Glutamatergic neuron (in vitro differentiated cells): Measurements from ENCODE around the gene ERCC5. TPM values are rescaled to one million over a fixed set of nuclear protein-coding genes. Genes with fewer than 3 reads are reported as not detected.
A peak's percentile ranks its signal among the peaks of the same experiment; 100 is the strongest.

ENCODE experiments used
- DNase-seq: peaks from one replicate; pipeline ENCODE4 v3.0.0; 2022
- H3K27ac Mint-ChIP-seq: one replicate; pipeline ENCODE4 v1.8.0; 2020; ENCODE audit warnings: mild to moderate bottlenecking, mixed read lengths, inconsistent platforms; ENCODE audit not compliant: unreplicated experiment
- H3K27me3 Mint-ChIP-seq: one replicate; pipeline ENCODE4 v1.8.0; 2020; ENCODE audit warnings: mild to moderate bottlenecking, moderate library complexity, mixed read lengths, inconsistent platforms; ENCODE audit not compliant: unreplicated experiment
- H3K36me3 Mint-ChIP-seq: one replicate; pipeline ENCODE4 v1.8.0; 2020; ENCODE audit warnings: mild to moderate bottlenecking, mixed read lengths, inconsistent platforms; ENCODE audit not compliant: unreplicated experiment
- H3K4me1 Mint-ChIP-seq: one replicate; pipeline ENCODE4 v1.8.0; 2020; ENCODE audit warnings: mild to moderate bottlenecking, low read depth, mixed read lengths, inconsistent platforms; ENCODE audit not compliant: unreplicated experiment
- H3K4me3 Mint-ChIP-seq: one replicate; pipeline ENCODE4 v1.8.0; 2020; ENCODE audit warnings: mild to moderate bottlenecking, mixed read lengths, inconsistent platforms; ENCODE audit not compliant: unreplicated experiment
- H3K9me3 Mint-ChIP-seq: one replicate; pipeline ENCODE4 v1.8.0; 2020; ENCODE audit warnings: mild to moderate bottlenecking, moderate library complexity, mixed read lengths, inconsistent platforms; ENCODE audit not compliant: unreplicated experiment
- CTCF ChIP-seq: fragments of 200-600 bp; sonication (generic); IDR thresholded peaks from one replicate; pipeline ENCODE4 v1.5.0; 2021; ENCODE audit not compliant: partially characterized antibody, unreplicated experiment
- total RNA-seq: library from RNA; stranded (reverse); fragmentation: NEBNext Ultra II Directional; extraction: Animal tissue kit (Norgen Biotek cat#: 25700); gene quantifications from one replicate; pipeline ENCODE4 v1.2.1, GENCODE V29; 2021; ENCODE audit not compliant: unreplicated experiment

ERCC5 gene
- total RNA-seq, 1 donor from 2014 or later: 40.8 TPM

- Mint-ChIP-seq H3K27me3 (peaks cover 7% of the 10 kb centered on the region), H3K27ac (no peak overlapping the region), H3K36me3 (no peaks in the 10 kb centered on the region), H3K4me3 (no peak overlapping the region), H3K9me3 (peaks cover 15% of the 10 kb centered on the region), H3K4me1 (peaks cover 9% of the 10 kb centered on the region)
- no peak for TF ChIP-seq CTCF
- no peak for DNase-seq
Observed at GRCh38 chr13:102848956-102849355, 3.1 kb downstream of the ERCC5 start.

GRCh38 chr13:102852556-102852955 is 6.7 kb downstream of the ERCC5 start:
- H3K9me3 Mint-ChIP-seq: no peaks in the 10 kb centered on the region
- DNase-seq: no peak
- no peaks in the 10 kb centered on the region for H3K36me3 Mint-ChIP-seq
- H3K4me1 Mint-ChIP-seq: no peaks in the 10 kb centered on the region
- H3K27me3 Mint-ChIP-seq: no peaks in the 10 kb centered on the region
- H3K27ac Mint-ChIP-seq: no peak overlapping the region
- TF ChIP-seq CTCF: no peak
- no peak overlapping the region for H3K4me3 Mint-ChIP-seq

DNA sequence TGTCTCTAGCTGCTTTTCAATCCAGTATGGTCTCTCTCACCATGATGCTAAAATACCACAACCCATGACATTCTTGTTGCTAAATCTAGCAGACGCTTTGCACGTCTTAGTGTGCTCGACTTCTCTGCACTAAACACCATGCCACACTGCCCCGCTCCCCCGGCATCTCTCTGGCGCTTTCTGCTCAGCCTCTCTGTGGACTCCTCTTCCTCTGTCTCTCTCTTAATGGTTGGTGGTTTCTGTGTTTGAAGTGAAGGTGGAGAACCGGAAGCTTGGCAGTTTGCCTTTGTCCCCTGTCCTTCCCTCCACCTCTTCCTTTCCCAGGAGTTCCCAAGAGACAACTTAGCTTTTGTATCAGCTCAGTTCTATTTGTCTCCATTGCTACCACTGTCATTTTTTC is 8.8 kb downstream of the ERCC5 start:
- no peak for DNase-seq
- Mint-ChIP-seq H3K36me3 (no peaks in the 10 kb centered on the region), H3K4me1 (no peaks in the 10 kb centered on the region), H3K9me3 (no peaks in the 10 kb centered on the region), H3K4me3 (no peak overlapping the region), H3K27me3 (peaks cover 3% of the 10 kb centered on the region), H3K27ac (peak overlapping the region; percentile 2)
- no peak for TF ChIP-seq CTCF

DNA sequence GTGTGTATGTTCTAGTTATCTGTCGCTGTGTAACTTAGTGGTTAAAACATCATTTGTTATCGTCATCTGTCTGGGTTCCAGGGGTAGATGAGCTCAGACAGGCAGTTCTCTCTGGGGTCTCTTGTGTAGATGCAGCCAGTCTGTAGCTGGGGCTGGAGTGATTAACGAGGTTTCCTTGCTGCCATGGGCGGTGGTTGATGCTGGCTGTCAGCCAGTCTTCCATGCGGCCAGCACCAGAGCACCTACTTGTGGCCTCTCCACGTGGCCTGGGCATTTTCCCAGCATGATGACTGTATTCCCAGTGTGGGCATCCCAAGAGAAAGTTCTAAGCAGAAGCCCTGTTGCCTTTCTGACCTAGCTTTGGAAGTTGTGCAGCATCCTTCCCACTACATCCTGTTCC is 10.7 kb downstream of the ERCC5 start:
- H3K9me3 Mint-ChIP-seq: no peaks in the 10 kb centered on the region
- H3K4me1 Mint-ChIP-seq: no peaks in the 10 kb centered on the region

More for the DNA sequence above, 10.7 kb downstream of the ERCC5 start:
- no peak for DNase-seq
- Mint-ChIP-seq H3K27ac (no peak overlapping the region), H3K4me3 (no peak overlapping the region), H3K36me3 (no peaks in the 10 kb centered on the region), H3K27me3 (peaks cover 3% of the 10 kb centered on the region)
- TF ChIP-seq CTCF: no peak
